DMS53 treated with DMSO at 0.1 percent for 48 hours (cell line): ENCODE data around the gene FKBP11.

Experiments
- DNase-seq: peaks from one replicate; lab custom pipeline; 2025; ENCODE audit not compliant: unreplicated experiment; lab: John Stamatoyannopoulos, UW

FKBP11 gene

GRCh38 chr12:48956279-48957140 is 31.2 kb upstream of the FKBP11 start:
- peak; percentile 47 for DNase-seq

GRCh38 chr12:48954841-48955501 is 29.7 kb upstream of the FKBP11 start:
- no peak for DNase-seq

GRCh38 chr12:48954061-48954460 is 28.8 kb upstream of the FKBP11 start:
- DNase-seq = no peak

- no peak for DNase-seq
Measured at GRCh38 chr12:48952691-48953090, 27.4 kb upstream of the FKBP11 start.

GRCh38 chr12:48947727-48948126 is 22.4 kb upstream of the FKBP11 start:
- DNase-seq = no peak

GRCh38 chr12:48946943-48947342 is 21.7 kb upstream of the FKBP11 start:
- no peak for DNase-seq

GRCh38 chr12:48946205-48946604 is 20.9 kb upstream of the FKBP11 start:
- DNase-seq = no peak

GRCh38 chr12:48943221-48943620 is 17.9 kb upstream of the FKBP11 start:
- DNase-seq = no peak

- DNase-seq = no peak
Measured at GRCh38 chr12:48940181-48940580, 14.9 kb upstream of the FKBP11 start.

GRCh38 chr12:48938805-48939204 is 13.5 kb upstream of the FKBP11 start:
- DNase-seq = no peak

GRCh38 chr12:48937170-48937569 is 11.9 kb upstream of the FKBP11 start:
- DNase-seq = no peak

- DNase-seq = peak; percentile 22
Measured at GRCh38 chr12:48936379-48936979, 11.2 kb upstream of the FKBP11 start.

- DNase-seq = no peak
Measured at GRCh38 chr12:48934312-48934706, 9.0 kb upstream of the FKBP11 start.

- DNase-seq = no peak
Measured at GRCh38 chr12:48933664-48934311, 8.5 kb upstream of the FKBP11 start.

- no peak for DNase-seq
Measured at GRCh38 chr12:48932878-48933277, 7.6 kb upstream of the FKBP11 start.

- no peak for DNase-seq
Measured at GRCh38 chr12:48930475-48930874, 5.2 kb upstream of the FKBP11 start.

- DNase-seq = no peak
Measured at GRCh38 chr12:48929551-48929950, 4.3 kb upstream of the FKBP11 start.

GRCh38 chr12:48927261-48927660 is 2.0 kb upstream of the FKBP11 start:
- DNase-seq = no peak

GRCh38 chr12:48924617-48925303 is 532 bp downstream of the FKBP11 start:
- peak; percentile 22 for DNase-seq

GRCh38 chr12:48923117-48923516 is 2.2 kb downstream of the FKBP11 start:
- no peak for DNase-seq
